ENCODE results near the gene MYRIP. TPM values are rescaled to one million over a fixed set of nuclear protein-coding genes. Genes with fewer than 3 reads are reported as not detected.
A peak's percentile ranks its signal among the peaks of the same experiment; 100 is the strongest.
"Not testable (repeated sequence)": the region's sequence is repeated elsewhere in the genome, so short reads cannot be mapped to it uniquely, and the experiment has no call there.

Gene MYRIP
- polyA plus RNA-seq, 1 of the 3 experiments (the other 2 are of a cell fraction) = 1.2 TPM

DNA sequence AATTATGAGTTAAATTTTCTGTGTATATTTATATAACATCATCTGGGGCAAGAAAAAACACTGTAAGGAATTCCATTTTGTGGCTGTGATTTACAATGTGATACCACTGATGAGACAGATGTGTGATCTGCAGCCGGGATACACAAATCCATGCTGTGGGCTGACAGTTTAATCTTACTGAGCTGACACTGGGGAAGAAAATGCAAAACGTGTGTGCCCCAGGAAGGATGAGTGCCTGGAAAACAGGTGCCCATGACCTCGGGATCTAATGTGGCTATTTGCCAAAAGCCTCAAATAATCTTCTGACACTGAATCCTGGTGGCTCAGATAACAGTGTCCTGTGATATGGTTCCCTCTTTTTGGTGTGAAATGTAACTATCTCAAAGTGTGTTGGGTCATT, 10.5 kb downstream of the MYRIP start (continued):
- TF ChIP-seq, protein P1, sequence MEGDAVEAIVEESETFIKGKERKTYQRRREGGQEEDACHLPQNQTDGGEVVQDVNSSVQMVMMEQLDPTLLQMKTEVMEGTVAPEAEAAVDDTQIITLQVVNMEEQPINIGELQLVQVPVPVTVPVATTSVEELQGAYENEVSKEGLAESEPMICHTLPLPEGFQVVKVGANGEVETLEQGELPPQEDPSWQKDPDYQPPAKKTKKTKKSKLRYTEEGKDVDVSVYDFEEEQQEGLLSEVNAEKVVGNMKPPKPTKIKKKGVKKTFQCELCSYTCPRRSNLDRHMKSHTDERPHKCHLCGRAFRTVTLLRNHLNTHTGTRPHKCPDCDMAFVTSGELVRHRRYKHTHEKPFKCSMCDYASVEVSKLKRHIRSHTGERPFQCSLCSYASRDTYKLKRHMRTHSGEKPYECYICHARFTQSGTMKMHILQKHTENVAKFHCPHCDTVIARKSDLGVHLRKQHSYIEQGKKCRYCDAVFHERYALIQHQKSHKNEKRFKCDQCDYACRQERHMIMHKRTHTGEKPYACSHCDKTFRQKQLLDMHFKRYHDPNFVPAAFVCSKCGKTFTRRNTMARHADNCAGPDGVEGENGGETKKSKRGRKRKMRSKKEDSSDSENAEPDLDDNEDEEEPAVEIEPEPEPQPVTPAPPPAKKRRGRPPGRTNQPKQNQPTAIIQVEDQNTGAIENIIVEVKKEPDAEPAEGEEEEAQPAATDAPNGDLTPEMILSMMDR (IDR thresholded peaks at IDR 0.05) = no peak
- no peak for TF ChIP-seq RFX5 (IDR thresholded peaks at IDR 0.05; ENCODE audit: low read length)
- TF ChIP-seq JUND (IDR thresholded peaks at IDR 0.05) = no peak
- TF ChIP-seq RAD21 (IDR thresholded peaks at IDR 0.05; ENCODE audit: low read length) = no peak
- TF ChIP-seq GATA2 (CRISPR knock-in tag; IDR thresholded peaks at IDR 0.05) = peak; percentile 51
- TF ChIP-seq SMC3 (IDR thresholded peaks at IDR 0.05; ENCODE audit: low read depth, low read length) = no peak
- TF ChIP-seq TCF12 (IDR thresholded peaks at IDR 0.05) = no peak
- TF ChIP-seq FOSL2 (IDR thresholded peaks at IDR 0.05; ENCODE audit: borderline replicate concordance, low read depth) = no peak
- TF ChIP-seq MEF2A (IDR thresholded peaks at IDR 0.05; ENCODE audit: borderline replicate concordance, low read depth) = no peak
- TF ChIP-seq NFIC (IDR thresholded peaks at IDR 0.05; ENCODE audit: borderline replicate concordance) = no peak
- no peak for TF ChIP-seq EZH2phosphoT487 (IDR thresholded peaks at IDR 0.05; ENCODE audit: borderline replicate concordance, low read depth)
- TF ChIP-seq ELF1 (IDR thresholded peaks at IDR 0.05) = no peak

DNA sequence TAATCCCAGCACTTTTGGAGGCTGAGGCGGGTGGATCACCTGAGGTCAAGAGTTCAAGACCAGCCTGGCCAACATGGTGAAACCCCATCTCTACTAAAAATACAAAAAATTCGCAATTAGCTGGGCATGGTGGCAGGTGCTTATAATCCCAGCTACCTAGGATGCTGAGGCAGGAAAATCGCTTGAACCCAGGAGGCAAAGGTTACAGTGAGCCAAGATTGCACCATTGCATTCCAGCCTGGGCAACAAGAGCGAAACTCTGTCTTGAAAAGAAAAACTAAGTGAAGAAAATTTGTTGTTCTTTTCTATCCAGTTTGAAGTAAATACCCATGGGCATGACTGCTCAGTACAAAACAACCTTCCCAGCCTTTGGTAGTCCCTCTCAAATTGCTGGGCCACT, 24.4 kb downstream of the MYRIP start:
- H3K36me3 ChIP-seq (replicated peaks in 1 of 2; ENCODE audit: control insufficient read depth in 1 of 2, insufficient read depth in 2 of 2, low read length in 1 of 2); H3K4me1 ChIP-seq (ENCODE audit: control insufficient read depth in 1 of 2, insufficient read depth in 2 of 2, low read depth in 1 of 2, low read length in 1 of 2); DNase-seq; H3F3A ChIP-seq (replicated peaks; ENCODE audit: insufficient read depth); H3K4me3 ChIP-seq (ENCODE audit: low read depth in 2 of 2, low read length in 1 of 2); H3K9me2 ChIP-seq; H2AFZ ChIP-seq (ENCODE audit: low read depth); H3K4me2 ChIP-seq; H3K27me3 ChIP-seq (ENCODE audit: insufficient read depth); H3K9ac ChIP-seq; POLR2A ChIA-PET; H4K20me1 ChIP-seq (ENCODE audit: insufficient read depth); CTCF ChIA-PET; H3K9me3 ChIP-seq; H3K79me2 ChIP-seq (ENCODE audit: insufficient read depth); H3K27ac ChIP-seq (ENCODE audit: low read depth in 2 of 2, low read length in 1 of 2): not testable (repeated sequence)
- WGBS (ENCODE audit: low lambda C conversion rate) = 65% methylated on average over 4 of the region's 4 CpGs

DNA sequence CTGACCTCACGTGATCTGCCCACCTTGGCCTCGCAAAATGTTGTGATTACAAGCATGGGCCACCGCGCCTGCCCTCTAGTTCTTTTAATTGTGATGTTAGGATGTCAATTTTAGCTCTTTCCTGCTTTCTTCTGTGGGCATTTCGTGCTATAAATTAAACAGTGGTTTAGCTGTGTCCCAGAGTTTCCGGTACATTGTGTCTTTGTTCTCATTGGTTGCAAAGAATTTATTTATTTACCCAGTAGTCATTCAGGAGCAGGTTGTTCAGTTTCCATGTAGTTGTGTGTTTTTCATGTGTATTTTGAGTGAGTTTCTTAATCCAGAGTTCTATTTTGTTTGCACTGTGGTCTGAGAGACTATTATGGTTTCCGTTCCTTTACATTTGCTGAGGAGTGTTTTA, 30.1 kb downstream of the MYRIP start:
- 68% methylated on average over 7 of the region's 7 CpGs for WGBS (ENCODE audit: low lambda C conversion rate)
- H3K4me2 ChIP-seq = no peak overlapping the region
- TF ChIP-seq, protein P1 (IDR thresholded peaks at IDR 0.05) = no peak
- TF ChIP-seq SIN3A (IDR thresholded peaks at IDR 0.05; ENCODE audit: borderline replicate concordance, low read depth, low read length) = no peak
- TF ChIP-seq, protein P2, sequence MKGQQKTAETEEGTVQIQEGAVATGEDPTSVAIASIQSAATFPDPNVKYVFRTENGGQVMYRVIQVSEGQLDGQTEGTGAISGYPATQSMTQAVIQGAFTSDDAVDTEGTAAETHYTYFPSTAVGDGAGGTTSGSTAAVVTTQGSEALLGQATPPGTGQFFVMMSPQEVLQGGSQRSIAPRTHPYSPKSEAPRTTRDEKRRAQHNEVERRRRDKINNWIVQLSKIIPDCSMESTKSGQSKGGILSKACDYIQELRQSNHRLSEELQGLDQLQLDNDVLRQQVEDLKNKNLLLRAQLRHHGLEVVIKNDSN (IDR thresholded peaks at IDR 0.05; ENCODE audit: borderline replicate concordance, low read depth) = no peak
- no peak for TF ChIP-seq JUND (IDR thresholded peaks at IDR 0.05)
- no peak for TF ChIP-seq FOXJ3 (CRISPR knock-in tag; IDR thresholded peaks at IDR 0.05)
- TF ChIP-seq, protein P3, sequence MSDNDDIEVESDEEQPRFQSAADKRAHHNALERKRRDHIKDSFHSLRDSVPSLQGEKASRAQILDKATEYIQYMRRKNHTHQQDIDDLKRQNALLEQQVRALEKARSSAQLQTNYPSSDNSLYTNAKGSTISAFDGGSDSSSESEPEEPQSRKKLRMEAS (IDR thresholded peaks at IDR 0.05; ENCODE audit: low read depth) = no peak
- no peak for TF ChIP-seq YY1 (IDR thresholded peaks at IDR 0.05; ENCODE audit: low read depth)
- no peak for TF ChIP-seq EZH2phosphoT487 (IDR thresholded peaks at IDR 0.05; ENCODE audit: borderline replicate concordance, low read depth)
- TF ChIP-seq POLR2AphosphoS5 (IDR thresholded peaks at IDR 0.05; ENCODE audit: low read depth, low read length) = no peak
- TF ChIP-seq, protein P4, sequence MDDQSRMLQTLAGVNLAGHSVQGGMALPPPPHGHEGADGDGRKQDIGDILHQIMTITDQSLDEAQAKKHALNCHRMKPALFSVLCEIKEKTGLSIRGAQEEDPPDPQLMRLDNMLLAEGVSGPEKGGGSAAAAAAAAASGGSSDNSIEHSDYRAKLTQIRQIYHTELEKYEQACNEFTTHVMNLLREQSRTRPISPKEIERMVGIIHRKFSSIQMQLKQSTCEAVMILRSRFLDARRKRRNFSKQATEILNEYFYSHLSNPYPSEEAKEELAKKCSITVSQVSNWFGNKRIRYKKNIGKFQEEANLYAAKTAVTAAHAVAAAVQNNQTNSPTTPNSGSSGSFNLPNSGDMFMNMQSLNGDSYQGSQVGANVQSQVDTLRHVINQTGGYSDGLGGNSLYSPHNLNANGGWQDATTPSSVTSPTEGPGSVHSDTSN (IDR thresholded peaks at IDR 0.05) = no peak
- no peak for TF ChIP-seq EP300 (IDR thresholded peaks at IDR 0.05; ENCODE audit: borderline replicate concordance in 1 of 2, low read depth in 1 of 2, low read length in 1 of 2)
- no peak for TF ChIP-seq GABPA (IDR thresholded peaks at IDR 0.05; ENCODE audit: low read depth)
- no peaks in the 10 kb centered on the region for H3F3A ChIP-seq (replicated peaks; ENCODE audit: insufficient read depth)
- H3K4me3 ChIP-seq (ENCODE audit: low read depth in 2 of 2, low read length in 1 of 2) = no peak overlapping the region
- H3K9me2 ChIP-seq = no peaks in the 10 kb centered on the region
- ChIA-PET POLR2A (no interaction called here), CTCF (interaction anchor here (1.4 kb wide), 1 partner anchor 11 kb away, joined by 3 read pairs; no protein-coding TSS in a partner anchor)
- H3K4me1 ChIP-seq (ENCODE audit: control insufficient read depth in 1 of 2, insufficient read depth in 2 of 2, low read depth in 1 of 2, low read length in 1 of 2) = no peaks in the 10 kb centered on the region; a peak in 1 of 4 replicates
- no peak overlapping the region for H3K9ac ChIP-seq
- H2AFZ ChIP-seq (ENCODE audit: low read depth) = no peak overlapping the region
- H3K79me2 ChIP-seq (ENCODE audit: insufficient read depth) = no peaks in the 10 kb centered on the region
- no peaks in the 10 kb centered on the region for H3K27me3 ChIP-seq (ENCODE audit: insufficient read depth)
- DNase-seq = no peak
- H3K36me3 ChIP-seq (replicated peaks in 1 of 2; ENCODE audit: control insufficient read depth in 1 of 2, insufficient read depth in 2 of 2, low read length in 1 of 2) = no peaks in the 10 kb centered on the region
- no peaks in the 10 kb centered on the region for H4K20me1 ChIP-seq (ENCODE audit: insufficient read depth)
- no peak overlapping the region for H3K27ac ChIP-seq (ENCODE audit: low read depth in 2 of 2, low read length in 1 of 2)
- no peaks in the 10 kb centered on the region for H3K9me3 ChIP-seq

Measured in SK-N-SH (cell line).